HCT116 (cell line): Measurements from ENCODE around the gene STK17A. TPM values are rescaled to one million over a fixed set of nuclear protein-coding genes. Genes with fewer than 3 reads are reported as not detected.

ENCODE experiments used
- ATAC-seq: fragments of 200-7000 bp; cut with Tn5 transposase; 2 replicates; pipeline ENCODE4 v1.9.1; 2020; ENCODE audit warnings: mild to moderate bottlenecking, moderate library complexity
- BruUV-seq: library from RNA; stranded (reverse); fragments of 400-500 nt; replicated peaks from 2 replicates; lab custom pipeline; 2021; lab: Mats Ljungman, UMichigan
- CTCF ChIA-PET: fragments of 300-600 bp; sonication (Branson Sonifier 250); formaldehyde crosslinking; loops from one replicate; lab custom pipeline; 2021; ENCODE audit warnings: antibody characterized with exemption; lab: Charles Lee
- POLR2A ChIA-PET: fragments of 300-600, 350-600 bp; sonication (Branson Sonifier 250); formaldehyde crosslinking; loops from one replicate; lab custom pipeline; 2021; ENCODE audit warnings: antibody characterized with exemption; lab: Charles Lee
- RAD21 ChIA-PET, 2 experiments: fragments of 300-600 bp; sonication (Branson Sonifier 250); formaldehyde crosslinking; loops; one replicate each; lab custom pipeline; 2023; ENCODE audit warnings: low total read pairs in 2 of 2; ENCODE audit not compliant: uncharacterized antibody in 2 of 2, unreplicated experiment in 2 of 2, low non-redundant PET in 1 of 2; lab: Charles Lee
- DNase-seq: peaks from one replicate; pipeline ENCODE4 v3.0.0-alpha.2; 2010; ENCODE audit warnings: low read depth, low spot score
- H2AFZ ChIP-seq: fragments of 200-600 bp; shearing (Covaris generic), sonication (generic); 2 replicates; pipeline ENCODE4 v1.6.1; 2017; ENCODE audit warnings: low read depth, mixed run types, mixed read lengths, antibody characterized with exemption, low read length; ENCODE audit not compliant: poor library complexity, severe bottlenecking
- H3K27ac ChIP-seq: 2 replicates; pipeline ENCODE4 v1.5.1; 2012; ENCODE audit warnings: low read depth, low read length
- H3K27me3 ChIP-seq: fragments of 200-600 bp; sonication (generic); 2 replicates; pipeline ENCODE4 v1.6.1; 2016; ENCODE audit warnings: mixed run types, low read length, mixed read lengths; ENCODE audit not compliant: insufficient read depth
- H3K36me3 ChIP-seq, 2 experiments: fragments of 200-500 bp in 1 of 2; fragments of 200-600 bp in 1 of 2; sonication (Bioruptor generic) in 1 of 2; sonication (generic) in 1 of 2; 2 replicates each; pipeline versions ENCODE4 v1.5.1 to v1.6.1; 2014 to 2016; ENCODE audit warnings: low read length in 2 of 2, inconsistent platforms in 1 of 2, mixed read lengths in 1 of 2, mixed run types in 1 of 2; ENCODE audit not compliant: insufficient read depth in 2 of 2, control insufficient read depth in 1 of 2
- H3K4me1 ChIP-seq, 2 experiments: fragments of 200-600 bp in 1 of 2; sonication (generic) in 1 of 2; 2 replicates each; pipeline versions ENCODE4 v1.5.1 to v1.6.1; 2012 to 2017; ENCODE audit warnings: low read length in 2 of 2, inconsistent platforms in 1 of 2, mild to moderate bottlenecking in 1 of 2, mixed read lengths in 1 of 2, mixed run types in 1 of 2, moderate library complexity in 1 of 2; ENCODE audit not compliant: insufficient read depth in 2 of 2, control insufficient read depth in 1 of 2
- H3K4me2 ChIP-seq: fragments of 200-600 bp; sonication (generic); 2 replicates; pipeline ENCODE4 v1.6.1; 2017; ENCODE audit warnings: mixed run types, low read length, mixed read lengths
- H3K4me3 ChIP-seq, 2 experiments: fragments of 200-600 bp in 1 of 2; sonication (generic) in 1 of 2; replicated peaks in 1 of 2; 2 replicates each; pipeline ENCODE4 v1.5.1; 2011 to 2016; ENCODE audit warnings: low read length in 2 of 2, control low read depth in 1 of 2, low read depth in 1 of 2, mild to moderate bottlenecking in 1 of 2, mixed read lengths in 1 of 2, mixed run types in 1 of 2
- H3K79me2 ChIP-seq: fragments of 200-600 bp; sonication (generic); 2 replicates; pipeline ENCODE4 v1.6.1; 2017; ENCODE audit warnings: mild to moderate bottlenecking, mixed run types, low read length, moderate library complexity, mixed read lengths; ENCODE audit not compliant: insufficient read depth
- H3K9ac ChIP-seq: fragments of 200-600 bp; sonication (generic); 2 replicates; pipeline ENCODE4 v1.6.1; 2016; ENCODE audit warnings: low read length, mixed read lengths
- H3K9me2 ChIP-seq: fragments of 200-600 bp; sonication (generic), shearing (Covaris generic); 2 replicates; pipeline ENCODE4 v1.6.1; 2017; ENCODE audit warnings: mixed run types, mild to moderate bottlenecking, moderate library complexity; ENCODE audit not compliant: insufficient read depth
- H3K9me3 ChIP-seq, 2 experiments: fragments of 200-500 bp in 1 of 2; fragments of 200-600 bp in 1 of 2; sonication (Bioruptor generic) in 1 of 2; sonication (generic) in 1 of 2; 2 replicates each; pipeline ENCODE4 v1.6.1; 2014 to 2017; ENCODE audit warnings: low read length in 2 of 2, mixed read lengths in 2 of 2, inconsistent platforms in 1 of 2, low read depth in 1 of 2, mild to moderate bottlenecking in 1 of 2, mixed run types in 1 of 2, moderate library complexity in 1 of 2; ENCODE audit not compliant: control insufficient read depth in 1 of 2, insufficient read depth in 1 of 2
- H4K20me1 ChIP-seq: fragments of 200-600 bp; sonication (generic), shearing (Covaris generic); 2 replicates; pipeline ENCODE4 v1.6.1; 2017; ENCODE audit warnings: mixed run types, mild to moderate bottlenecking, moderate library complexity; ENCODE audit not compliant: insufficient read depth
- ATF3 ChIP-seq: IDR thresholded peaks from 2 replicates; pipeline ENCODE4 v1.6.1; 2012
- CBX3 ChIP-seq: IDR thresholded peaks from 2 replicates; pipeline ENCODE4 v1.6.1; 2012; ENCODE audit warnings: low read depth
- CEBPB ChIP-seq: IDR thresholded peaks from 2 replicates; pipeline ENCODE4 v1.6.1; 2012; ENCODE audit warnings: low read depth
- CTCF ChIP-seq, 3 experiments: fragments of 200-600 bp in 1 of 3; sonication (generic) in 1 of 3; IDR thresholded peaks in 2 of 3; conservative IDR thresholded peaks in 1 of 3; 2 replicates each; pipeline ENCODE4 v1.5.1; 2012 to 2017; ENCODE audit warnings: low read depth in 2 of 3, low read length in 2 of 3, antibody characterized with exemption in 1 of 3, borderline replicate concordance in 1 of 3, control low read depth in 1 of 3, mild to moderate bottlenecking in 1 of 3, mixed read lengths in 1 of 3, mixed run types in 1 of 3, moderate library complexity in 1 of 3; ENCODE audit not compliant: insufficient read depth in 1 of 3
- EGR1 ChIP-seq: IDR thresholded peaks from 2 replicates; pipeline ENCODE4 v1.6.1; 2012; ENCODE audit warnings: low read depth
- ELF1 ChIP-seq: IDR thresholded peaks from 2 replicates; pipeline ENCODE4 v1.6.1; 2012; ENCODE audit warnings: low read depth, borderline replicate concordance
- EZH2 ChIP-seq: fragments of 200-600 bp; sonication (generic); IDR thresholded peaks from 2 replicates; pipeline ENCODE4 v1.6.1; 2017; ENCODE audit warnings: antibody characterized with exemption, mixed run types
- EZH2phosphoT487 ChIP-seq: fragments of 200-600 bp; IDR thresholded peaks from 2 replicates; pipeline ENCODE4 v1.6.1; 2018; ENCODE audit warnings: antibody characterized with exemption, borderline replicate concordance
- FOSL1 ChIP-seq: IDR thresholded peaks from 2 replicates; pipeline ENCODE4 v1.6.1; 2012; ENCODE audit warnings: low read depth
- JUND ChIP-seq: IDR thresholded peaks from 2 replicates; pipeline ENCODE4 v1.6.1; 2012
- POLR2A ChIP-seq: IDR thresholded peaks from 2 replicates; pipeline ENCODE4 v1.7.0; 2011; ENCODE audit warnings: borderline replicate concordance; ENCODE audit not compliant: insufficient read depth, insufficient read length; ENCODE audit errors: extremely low read depth
- POLR2AphosphoS5 ChIP-seq: IDR thresholded peaks from 2 replicates; pipeline ENCODE4 v1.6.1; 2011; ENCODE audit warnings: mild to moderate bottlenecking, low read depth, low read length, moderate library complexity
- REST ChIP-seq: IDR thresholded peaks from 2 replicates; pipeline ENCODE4 v1.6.1; 2012; ENCODE audit warnings: low read depth
- SIN3A ChIP-seq: IDR thresholded peaks from 2 replicates; pipeline ENCODE4 v1.6.1; 2012; ENCODE audit warnings: low read depth
- SP1 ChIP-seq: IDR thresholded peaks from 2 replicates; pipeline ENCODE4 v1.6.1; 2012; ENCODE audit warnings: low read depth
- SRF ChIP-seq: IDR thresholded peaks from 2 replicates; pipeline ENCODE4 v1.6.1; 2012; ENCODE audit warnings: low read depth
- TCF7L2 ChIP-seq: IDR thresholded peaks from 2 replicates; pipeline ENCODE4 v1.7.0; 2011; ENCODE audit warnings: borderline replicate concordance, inconsistent platforms; ENCODE audit not compliant: insufficient read depth, insufficient read length; ENCODE audit errors: extremely low read depth
- YY1 ChIP-seq: IDR thresholded peaks from 2 replicates; pipeline ENCODE4 v1.6.1; 2011; ENCODE audit warnings: low read length, low read depth, moderate library complexity, mild to moderate bottlenecking; ENCODE audit not compliant: insufficient replicate concordance; ENCODE audit errors: extremely low read depth
- ZFX ChIP-seq: fragments of 450-650 bp; IDR thresholded peaks from 2 replicates; pipeline ENCODE4 v1.6.1; 2017
- ZNF274 ChIP-seq: fragments of 200-500 bp; sonication (Bioruptor generic); IDR thresholded peaks from 2 replicates; pipeline ENCODE4 v1.6.1; 2014; ENCODE audit warnings: mild to moderate bottlenecking, low read depth, low read length, inconsistent platforms
- intact Hi-C: fragments of 100-400 bp; cut with micrococcal nuclease; formaldehyde crosslinking; loops from 2 replicates; pipeline ENCODE4 v1.10.0; 2022
- total RNA-seq: library from RNA; stranded (reverse); gene quantifications from one replicate; pipeline ENCODE4 v1.2.1, GENCODE V29; 2021; ENCODE audit not compliant: unreplicated experiment

STK17A gene
- total RNA-seq, 1 experiment from 2014 or later, result 14.8 TPM

GRCh38 chr7:43656997-43657396 lies 74.1 kb downstream of the STK17A start:
- no TSS peak for BruUV-seq
- Histone ChIP-seq H3K4me3 (no peak overlapping the region), H3K27me3 (no peaks in the 10 kb centered on the region), H3K9me3 (no peaks in the 10 kb centered on the region), H3K27ac (no peak overlapping the region), H3K79me2 (peaks cover 90% of the 10 kb centered on the region), H4K20me1 (no peaks in the 10 kb centered on the region; the same call in 1 of the 2 replicates), H3K9me2 (no peaks in the 10 kb centered on the region), H3K4me2 (no peak overlapping the region), H3K36me3 (no peaks in the 10 kb centered on the region), H3K9ac (no peak overlapping the region), H2AFZ (no peak overlapping the region), H3K4me1 (peaks cover 9 to 26% of the 10 kb centered on the region in 2 experiments; a peak in 3 of 4 replicates)
- ChIA-PET RAD21 (no interaction called here), CTCF (no interaction called here), POLR2A (no interaction called here)
- DNase-seq (no peak), ATAC-seq (no peak)
- TF ChIP-seq SP1 (no peak), POLR2A (no peak), JUND (no peak), FOSL1 (no peak), EZH2phosphoT487 (no peak), POLR2AphosphoS5 (no peak), REST (no peak), ELF1 (no peak), YY1 (no peak), SRF (no peak), ZNF274 (no peak), SIN3A (no peak), CBX3 (no peak), ATF3 (no peak), EGR1 (no peak), ZFX (no peak), TCF7L2 (no peak), CTCF (IDR thresholded peaks at IDR 0.05 in 2 of 3, conservative IDR thresholded peaks at IDR 0.05 in 1 of 3; ENCODE audit: borderline replicate concordance in 1 of 3, insufficient read depth in 1 of 3, low read depth in 2 of 3, low read length in 2 of 3) (no peak), EZH2 (no peak), CEBPB (no peak)
- intact Hi-C loops, result loop anchor here (5.0 kb wide), 1 partner anchor 180 kb away; no protein-coding TSS in a partner anchor
